PC-3 (cell line): ENCODE measurements around the gene LRBA. TPM values are rescaled to one million over a fixed set of nuclear protein-coding genes. Genes with fewer than 3 reads are reported as not detected.

Experiments used
- ATAC-seq: fragments of 200-7000 bp; cut with Tn5 transposase; 2 replicates; pipeline ENCODE4 v1.9.1; 2020; ENCODE audit warnings: mild to moderate bottlenecking, moderate library complexity
- BruUV-seq: library from RNA; stranded (reverse); fragments of 400-500 nt; replicated peaks from 2 replicates; lab custom pipeline; 2021; lab: Mats Ljungman, UMichigan
- CTCF ChIA-PET: fragments of 300-600 bp; sonication (Branson Sonifier 250); formaldehyde crosslinking; loops from one replicate; lab custom pipeline; 2022; ENCODE audit warnings: antibody characterized with exemption; lab: Charles Lee
- POLR2A ChIA-PET: fragments of 300-600 bp; sonication (Branson Sonifier 250); formaldehyde crosslinking; loops from one replicate; lab custom pipeline; 2022; ENCODE audit warnings: antibody characterized with exemption; ENCODE audit not compliant: unreplicated experiment; lab: Charles Lee
- DNase-seq: peaks from one replicate; pipeline ENCODE4 v3.0.0-alpha.2; 2015
- H2AFZ ChIP-seq: fragments of 300-600 bp; sonication (generic); 2 replicates; pipeline ENCODE4 v1.6.0; 2016; ENCODE audit warnings: antibody characterized with exemption, low read length
- H3F3A ChIP-seq: fragments of 300-600 bp; sonication (generic); one replicate; pipeline ENCODE4 v1.6.0; 2017; ENCODE audit warnings: antibody characterized with exemption, low read length, control low read depth, mild to moderate bottlenecking; ENCODE audit not compliant: unreplicated experiment
- H3K27ac ChIP-seq: fragments of 300-600 bp; sonication (generic); 2 replicates; pipeline ENCODE4 v1.5.1; 2016; ENCODE audit warnings: mild to moderate bottlenecking, low read length
- H3K27me3 ChIP-seq: fragments of 300-600 bp; sonication (generic); 2 replicates; pipeline ENCODE4 v1.6.1; 2016; ENCODE audit warnings: low read length, mixed read lengths
- H3K36me3 ChIP-seq: fragments of 300-600 bp; sonication (generic); 2 replicates; pipeline ENCODE4 v1.6.1; 2016; ENCODE audit warnings: low read depth, mixed run types, low read length, mixed read lengths
- H3K4me1 ChIP-seq: fragments of 300-600 bp; sonication (generic); 2 replicates; pipeline ENCODE4 v1.5.1; 2016; ENCODE audit warnings: low read length; ENCODE audit not compliant: insufficient read depth
- H3K4me2 ChIP-seq: fragments of 300-600 bp; sonication (generic); 2 replicates; pipeline ENCODE4 v1.6.0; 2016; ENCODE audit warnings: low read length
- H3K4me3 ChIP-seq: fragments of 300-600 bp; sonication (generic); 2 replicates; pipeline ENCODE4 v1.5.1; 2016; ENCODE audit warnings: mild to moderate bottlenecking, low read length, mixed read lengths
- H3K79me2 ChIP-seq: fragments of 300-600 bp; sonication (generic); 2 replicates; pipeline ENCODE4 v1.6.1; 2017; ENCODE audit warnings: low read length, mixed read lengths
- H3K9ac ChIP-seq: fragments of 300-600 bp; sonication (generic); 2 replicates; pipeline ENCODE4 v1.6.0; 2016; ENCODE audit warnings: mild to moderate bottlenecking, low read length
- H3K9me2 ChIP-seq: fragments of 300-600 bp; sonication (generic); replicated peaks from 2 replicates; pipeline ENCODE4 v1.6.1; 2016; ENCODE audit warnings: mixed run types, low read length, mixed read lengths
- H3K9me3 ChIP-seq: fragments of 300-600 bp; sonication (generic); 2 replicates; pipeline ENCODE4 v1.6.1; 2016; ENCODE audit warnings: low read length, mixed read lengths
- H4K20me1 ChIP-seq: fragments of 300-600 bp; sonication (generic); 2 replicates; pipeline ENCODE4 v1.6.1; 2016; ENCODE audit warnings: low read length, mixed read lengths
- EZH2 ChIP-seq: fragments of 300-600 bp; sonication (generic); IDR thresholded peaks from one replicate; pipeline ENCODE4 v1.6.1; 2017; ENCODE audit warnings: antibody characterized with exemption, mild to moderate bottlenecking, low read length; ENCODE audit not compliant: unreplicated experiment
- EZH2phosphoT487 ChIP-seq: fragments of 300-600 bp; sonication (generic); IDR thresholded peaks from 2 replicates; pipeline ENCODE4 v1.6.1; 2018; ENCODE audit warnings: mild to moderate bottlenecking, antibody characterized with exemption, low read length, borderline replicate concordance
- intact Hi-C: fragments of 100-400 bp; cut with micrococcal nuclease; formaldehyde crosslinking; loops from 2 replicates; pipeline ENCODE4 v1.9.0; 2023
- total RNA-seq: library from RNA; depleted of rRNA; stranded (reverse); fragments of >200 nt; gene quantifications from 2 replicates; pipeline ENCODE4 v1.2.3, GENCODE V29; 2014
- TF ChIP-seq, protein P1 (sequence below): fragments of 300-600 bp; sonication (generic); conservative IDR thresholded peaks from 2 replicates; pipeline ENCODE4 v1.5.1; 2017; ENCODE audit warnings: antibody characterized with exemption, low read depth, mild to moderate bottlenecking, low read length

Gene LRBA
- total RNA-seq, 1 experiment from 2014 or later: 40.8 TPM

DNA sequence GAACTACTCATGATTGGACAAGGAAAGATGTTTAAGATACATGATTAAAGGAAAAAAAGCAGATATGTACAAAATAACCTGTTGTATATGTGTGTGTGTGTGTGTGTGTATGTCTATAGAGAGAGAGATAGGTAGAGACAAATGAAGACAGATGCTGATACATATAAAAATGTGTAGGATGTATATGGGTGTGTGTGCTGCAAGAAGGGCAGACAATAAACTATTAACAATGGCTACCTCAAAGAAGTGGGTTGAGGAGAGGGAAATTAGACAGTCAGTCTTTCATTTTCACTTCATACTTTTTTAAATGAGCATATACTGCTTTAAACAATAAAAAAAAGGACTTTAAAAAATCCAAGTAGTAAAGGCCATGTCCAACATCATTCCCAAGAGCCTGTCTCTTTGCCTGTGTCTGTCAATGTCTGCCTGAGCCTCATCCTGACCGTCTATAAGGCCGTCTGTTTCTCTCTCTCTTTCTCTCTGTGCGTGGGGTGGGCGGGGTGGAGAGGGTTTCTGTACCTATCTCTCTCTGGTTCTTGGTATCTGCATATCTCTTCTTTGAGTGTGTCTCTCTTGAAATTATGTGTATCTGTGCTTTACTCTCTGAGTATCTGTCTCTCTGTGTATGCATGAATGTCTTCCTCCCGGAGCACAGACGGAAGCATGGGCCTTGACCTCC lies 62.8 kb downstream of the LRBA start:
- H3K9me3 ChIP-seq: no peaks in the 10 kb centered on the region
- TF ChIP-seq, protein P1, sequence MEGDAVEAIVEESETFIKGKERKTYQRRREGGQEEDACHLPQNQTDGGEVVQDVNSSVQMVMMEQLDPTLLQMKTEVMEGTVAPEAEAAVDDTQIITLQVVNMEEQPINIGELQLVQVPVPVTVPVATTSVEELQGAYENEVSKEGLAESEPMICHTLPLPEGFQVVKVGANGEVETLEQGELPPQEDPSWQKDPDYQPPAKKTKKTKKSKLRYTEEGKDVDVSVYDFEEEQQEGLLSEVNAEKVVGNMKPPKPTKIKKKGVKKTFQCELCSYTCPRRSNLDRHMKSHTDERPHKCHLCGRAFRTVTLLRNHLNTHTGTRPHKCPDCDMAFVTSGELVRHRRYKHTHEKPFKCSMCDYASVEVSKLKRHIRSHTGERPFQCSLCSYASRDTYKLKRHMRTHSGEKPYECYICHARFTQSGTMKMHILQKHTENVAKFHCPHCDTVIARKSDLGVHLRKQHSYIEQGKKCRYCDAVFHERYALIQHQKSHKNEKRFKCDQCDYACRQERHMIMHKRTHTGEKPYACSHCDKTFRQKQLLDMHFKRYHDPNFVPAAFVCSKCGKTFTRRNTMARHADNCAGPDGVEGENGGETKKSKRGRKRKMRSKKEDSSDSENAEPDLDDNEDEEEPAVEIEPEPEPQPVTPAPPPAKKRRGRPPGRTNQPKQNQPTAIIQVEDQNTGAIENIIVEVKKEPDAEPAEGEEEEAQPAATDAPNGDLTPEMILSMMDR: no peak
- TF ChIP-seq EZH2: no peak
- TF ChIP-seq EZH2phosphoT487: no peak
- ChIA-PET POLR2A (no interaction called here), CTCF (no interaction called here)
- H3K9ac ChIP-seq: no peak overlapping the region
- intact Hi-C loops: no loop called here
- no peak overlapping the region for H3K4me2 ChIP-seq
- H2AFZ ChIP-seq: no peak overlapping the region
- BruUV-seq: no TSS peak
- H3F3A ChIP-seq: no peaks in the 10 kb centered on the region
- peaks cover 4% of the 10 kb centered on the region; the same call in 1 of the 2 replicates for H3K4me1 ChIP-seq
- no peak for ATAC-seq
- peaks cover 46% of the 10 kb centered on the region for H3K79me2 ChIP-seq
- no peaks in the 10 kb centered on the region for H3K36me3 ChIP-seq
- no peak overlapping the region for H3K27ac ChIP-seq
- no peak overlapping the region for H3K4me3 ChIP-seq
- DNase-seq: no peak
- no peaks in the 10 kb centered on the region for H3K27me3 ChIP-seq
- no peaks in the 10 kb centered on the region for H4K20me1 ChIP-seq
- H3K9me2 ChIP-seq: no peaks in the 10 kb centered on the region

- Histone ChIP-seq H3K4me3 (no peak overlapping the region), H3K27ac (no peak overlapping the region), H3K9me2 (no peaks in the 10 kb centered on the region), H3K4me2 (no peak overlapping the region), H4K20me1 (no peaks in the 10 kb centered on the region), H3K27me3 (no peaks in the 10 kb centered on the region), H3K9ac (no peak overlapping the region), H3K9me3 (no peaks in the 10 kb centered on the region), H3F3A (no peaks in the 10 kb centered on the region), H2AFZ (no peak overlapping the region), H3K4me1 (peaks cover 4% of the 10 kb centered on the region; the same call in 1 of the 2 replicates), H3K36me3 (no peaks in the 10 kb centered on the region), H3K79me2 (peaks cover 46% of the 10 kb centered on the region)
- POLR2A ChIA-PET: interaction anchor here (0.5 kb wide), 1 partner anchor 12 kb away, joined by 4 read pairs; no protein-coding TSS in a partner anchor
- BruUV-seq: no TSS peak
- DNase-seq (no peak), ATAC-seq (no peak)
- TF ChIP-seq EZH2phosphoT487: no peak
- TF ChIP-seq, protein P1: no peak
- TF ChIP-seq EZH2: no peak
- CTCF ChIA-PET: no interaction called here
- intact Hi-C loops: no loop called here
Observed at GRCh38 chr4:150950657-150951288, 64.3 kb downstream of the LRBA start.

DNA sequence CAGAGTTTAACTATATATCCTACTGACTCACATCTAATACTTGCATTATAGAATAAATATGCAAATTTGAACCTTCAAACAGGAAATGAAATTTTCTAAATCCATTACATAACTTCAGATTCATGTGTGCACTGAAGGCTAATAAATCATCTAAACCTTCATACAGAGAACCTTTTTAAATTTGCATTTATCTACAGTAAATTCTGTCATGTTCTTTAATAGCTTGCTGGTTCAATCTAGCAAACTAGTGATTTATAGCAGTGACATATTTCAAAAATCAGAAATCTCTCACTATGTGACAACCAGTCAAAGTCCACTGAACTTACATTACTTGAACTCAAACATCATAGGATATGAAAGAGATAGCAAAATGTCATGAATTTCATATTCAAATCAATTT lies 65.1 kb downstream of the LRBA start:
- Histone ChIP-seq H3K9ac (no peak overlapping the region), H3K4me1 (peaks cover 4% of the 10 kb centered on the region; the same call in 1 of the 2 replicates), H3K4me3 (no peak overlapping the region), H2AFZ (no peak overlapping the region), H3K27me3 (no peaks in the 10 kb centered on the region), H3F3A (no peaks in the 10 kb centered on the region), H3K4me2 (no peak overlapping the region), H4K20me1 (no peaks in the 10 kb centered on the region), H3K36me3 (no peaks in the 10 kb centered on the region), H3K9me3 (no peaks in the 10 kb centered on the region), H3K79me2 (peaks cover 44% of the 10 kb centered on the region), H3K9me2 (no peaks in the 10 kb centered on the region), H3K27ac (no peak overlapping the region)
- BruUV-seq: no TSS peak
- intact Hi-C loops: no loop called here
- TF ChIP-seq EZH2: no peak
- TF ChIP-seq, protein P1: no peak
- TF ChIP-seq EZH2phosphoT487: no peak
- ChIA-PET CTCF (no interaction called here), POLR2A (no interaction called here)
- no peak for DNase-seq
- no peak for ATAC-seq
